ENCODE measurements around the gene C18orf63.

Gene C18orf63

GRCh38 chr18:74268933-74269620 lies 46.6 kb upstream of the C18orf63 start:
- H3K4me3 ChIP-seq (replicated peaks; ENCODE audit: insufficient read depth, low read length), result no peak overlapping the region
- DNase-seq (ENCODE audit: low read depth in 1 of 2, low spot score in 1 of 2), result no peak
- no peak overlapping the region for H3K27ac ChIP-seq (replicated peaks)
- no peaks in the 10 kb centered on the region for H3K27me3 ChIP-seq (ENCODE audit: insufficient read depth, poor library complexity, severe bottlenecking)
- TF ChIP-seq POLR2AphosphoS5 (IDR thresholded peaks at IDR 0.05; ENCODE audit: low read depth) (no peak), REST (IDR thresholded peaks at IDR 0.05; ENCODE audit: insufficient replicate concordance, low read depth) (no peak), GABPA (IDR thresholded peaks at IDR 0.05; ENCODE audit: low read depth) (no peak), SPI1 (IDR thresholded peaks at IDR 0.05; ENCODE audit: borderline replicate concordance, low read depth) (no peak), CTCF (IDR thresholded peaks at IDR 0.05; ENCODE audit: insufficient read depth, low read length) (no peak)

- no peak for TF ChIP-seq REST (IDR thresholded peaks at IDR 0.05; ENCODE audit: insufficient replicate concordance, low read depth)
- no peak for TF ChIP-seq CTCF (IDR thresholded peaks at IDR 0.05; ENCODE audit: insufficient read depth, low read length)
- no peak for TF ChIP-seq GABPA (IDR thresholded peaks at IDR 0.05; ENCODE audit: low read depth)
- no peak for TF ChIP-seq POLR2AphosphoS5 (IDR thresholded peaks at IDR 0.05; ENCODE audit: low read depth)
- TF ChIP-seq SPI1 (IDR thresholded peaks at IDR 0.05; ENCODE audit: borderline replicate concordance, low read depth), result no peak
- no peak overlapping the region for H3K4me3 ChIP-seq (replicated peaks; ENCODE audit: insufficient read depth, low read length)
- no peak for DNase-seq (ENCODE audit: low read depth in 1 of 2, low spot score in 1 of 2)
- no peaks in the 10 kb centered on the region for H3K27me3 ChIP-seq (ENCODE audit: insufficient read depth, poor library complexity, severe bottlenecking)
- H3K27ac ChIP-seq (replicated peaks), result no peak overlapping the region
Observed at GRCh38 chr18:74271635-74272034, 44.0 kb upstream of the C18orf63 start.

- Histone ChIP-seq H3K27ac (replicated peaks) (no peak overlapping the region), H3K27me3 (ENCODE audit: insufficient read depth, poor library complexity, severe bottlenecking) (no peaks in the 10 kb centered on the region), H3K4me3 (replicated peaks; ENCODE audit: insufficient read depth, low read length) (no peak overlapping the region)
- no peak for TF ChIP-seq POLR2AphosphoS5 (IDR thresholded peaks at IDR 0.05; ENCODE audit: low read depth)
- TF ChIP-seq REST (IDR thresholded peaks at IDR 0.05; ENCODE audit: insufficient replicate concordance, low read depth), result no peak
- TF ChIP-seq CTCF (IDR thresholded peaks at IDR 0.05; ENCODE audit: insufficient read depth, low read length), result no peak
- TF ChIP-seq SPI1 (IDR thresholded peaks at IDR 0.05; ENCODE audit: borderline replicate concordance, low read depth), result no peak
- TF ChIP-seq GABPA (IDR thresholded peaks at IDR 0.05; ENCODE audit: low read depth), result no peak
- no peak for DNase-seq (ENCODE audit: low read depth in 1 of 2, low spot score in 1 of 2)
Observed at GRCh38 chr18:74273394-74273793, 42.2 kb upstream of the C18orf63 start.

Measured in HL-60 (cell line).